HG03457 (cell line): ENCODE measurements around the gene SLC25A22.

Experiments
- ATAC-seq: cut with Tn5 transposase; IDR thresholded peaks from one replicate; pipeline ENCODE4 v1.9.1; 2021; ENCODE audit warnings: moderate number of reproducible peaks; ENCODE audit not compliant: unreplicated experiment

SLC25A22 gene

GRCh38 chr11:760236-760635 lies 37.8 kb downstream of the SLC25A22 start:
- ATAC-seq: no peak

DNA sequence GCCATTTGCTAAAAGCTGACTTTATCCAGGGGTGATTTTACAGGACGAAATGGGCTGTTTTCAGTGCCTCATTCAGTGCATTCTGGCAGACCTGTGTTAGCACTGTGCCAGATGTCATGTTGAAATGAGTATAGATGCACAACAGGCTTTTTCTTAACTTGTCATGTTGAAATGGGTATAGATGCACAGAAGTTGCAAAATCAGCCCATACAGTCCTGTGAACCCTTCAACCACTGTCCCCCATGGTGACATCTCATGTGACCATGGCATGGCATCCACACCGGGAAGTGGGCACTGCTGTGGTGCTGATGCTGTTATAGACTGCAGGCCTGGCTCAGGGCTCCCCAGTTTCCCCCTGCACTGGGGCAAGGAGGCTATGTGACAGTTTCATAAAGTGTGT lies 48.4 kb downstream of the SLC25A22 start:
- ATAC-seq: no peak

- ATAC-seq: no peak
These were observed 50.1 kb downstream of the SLC25A22 start for GRCh38 chr11:748007-748359.

- ATAC-seq: no peak
These were observed 50.7 kb downstream of the SLC25A22 start, which contains the start of gene TALDO1 for GRCh38 chr11:747158-748006. TALDO1 (plus strand) TSS chr11:747464; CDS start chr11:747482, 18 bp downstream.

GRCh38 chr11:746289-747157 lies 51.6 kb downstream of the SLC25A22 start:
- no peak for ATAC-seq

DNA sequence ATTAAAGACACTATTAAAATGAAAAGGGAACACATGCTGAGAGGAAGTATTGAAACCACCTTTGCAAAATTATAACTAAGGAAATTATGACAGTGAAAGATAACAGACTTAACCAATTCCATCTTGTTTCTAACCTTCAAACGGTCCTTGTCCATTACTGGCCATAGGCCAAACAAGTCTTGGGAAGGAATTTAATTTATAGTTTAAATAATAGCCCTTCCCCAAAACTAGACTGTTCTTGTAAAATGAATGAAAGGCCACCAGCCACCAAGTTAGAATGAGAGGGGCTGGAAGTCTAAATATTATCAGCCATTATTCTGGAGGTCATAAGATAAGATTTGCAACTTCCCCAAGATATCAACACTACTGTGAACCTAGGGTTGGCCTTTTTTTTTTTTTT lies 52.7 kb downstream of the SLC25A22 start:
- ATAC-seq: no peak

DNA sequence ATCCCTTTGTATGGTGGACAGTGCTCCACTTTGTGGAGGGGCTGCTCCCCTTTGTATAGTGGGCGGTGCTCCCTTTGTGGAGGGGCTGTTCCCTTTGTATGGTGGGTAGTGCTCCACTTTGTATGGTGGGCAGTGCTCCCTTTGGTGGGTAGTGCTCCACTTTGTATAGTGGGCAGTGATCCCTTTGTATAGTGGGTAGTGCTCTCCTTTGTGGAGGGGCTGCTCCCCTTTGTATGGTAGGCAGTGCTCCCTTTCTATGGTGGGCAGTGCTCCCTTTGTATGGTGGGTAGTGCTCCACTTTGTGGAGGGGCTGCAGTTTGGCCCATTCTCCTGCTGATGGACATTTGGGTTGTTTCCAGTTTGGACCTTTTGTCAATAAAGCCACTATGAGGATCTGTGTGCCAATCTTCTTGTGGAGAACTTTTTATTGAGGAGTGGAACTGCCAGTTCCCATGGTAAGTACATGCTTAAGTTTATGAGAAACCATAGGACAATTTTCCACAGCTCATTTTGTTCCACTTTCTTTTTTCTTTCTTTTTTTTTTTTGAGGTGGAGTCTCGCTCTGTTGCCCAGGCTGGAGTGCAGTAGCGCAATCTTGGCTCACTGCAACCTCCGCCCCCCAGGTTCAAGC lies 55.4 kb downstream of the SLC25A22 start:
- ATAC-seq: no peak

- ATAC-seq: no peak
These were observed 55.9 kb downstream of the SLC25A22 start for GRCh38 chr11:742156-742546.
